HG03097 (cell line): ENCODE measurements around the gene DOC2A.

Experiments
- ATAC-seq: cut with Tn5 transposase; IDR thresholded peaks from one replicate; pipeline ENCODE4 v1.9.1; 2021; ENCODE audit not compliant: unreplicated experiment, low FRiP score

Gene DOC2A

GRCh38 chr16:30005341-30006094 is 5.3 kb downstream of the DOC2A start:
- no peak for ATAC-seq

DNA sequence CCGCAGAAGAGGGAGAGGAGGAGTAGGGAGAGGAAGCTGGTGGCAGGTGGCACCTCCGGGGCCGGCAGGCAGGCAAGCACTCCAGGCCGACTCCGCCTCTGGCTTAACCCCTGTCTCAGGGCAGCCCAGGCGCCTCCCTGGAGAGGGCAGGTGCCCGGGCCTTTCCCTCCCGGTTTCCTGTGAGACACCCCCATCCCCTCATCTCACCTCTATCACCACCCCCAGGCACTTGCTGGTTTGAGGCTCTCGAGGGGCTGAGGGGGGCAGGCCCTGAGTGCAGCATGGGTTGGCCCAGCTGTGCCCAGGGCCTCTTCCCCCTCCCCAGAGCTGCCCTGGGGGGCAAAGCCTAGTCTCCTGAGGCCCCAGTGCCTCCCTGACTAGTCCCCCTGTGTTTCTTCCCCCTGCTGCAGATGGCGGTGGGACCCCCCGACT is 6.0 kb downstream of the DOC2A start:
- ATAC-seq, result no peak

DNA sequence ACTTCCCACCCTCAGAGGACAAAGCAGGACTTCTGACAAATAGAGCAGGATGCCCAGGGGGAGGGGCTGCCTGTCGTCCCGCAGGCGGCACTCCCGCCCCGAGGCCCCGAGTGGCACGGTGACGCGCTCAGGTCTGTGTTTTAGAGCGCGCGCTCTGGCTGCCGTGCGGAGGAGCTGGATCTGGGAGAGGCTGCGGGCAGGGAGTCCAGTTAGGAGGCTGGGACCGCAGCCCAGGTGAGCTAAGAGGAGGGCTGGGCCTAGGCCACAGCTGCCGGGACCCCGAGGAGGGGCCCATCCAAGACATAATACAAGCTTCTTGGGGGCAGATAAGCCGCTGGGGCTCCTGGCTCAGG is 6.4 kb downstream of the DOC2A start:
- no peak for ATAC-seq

DNA sequence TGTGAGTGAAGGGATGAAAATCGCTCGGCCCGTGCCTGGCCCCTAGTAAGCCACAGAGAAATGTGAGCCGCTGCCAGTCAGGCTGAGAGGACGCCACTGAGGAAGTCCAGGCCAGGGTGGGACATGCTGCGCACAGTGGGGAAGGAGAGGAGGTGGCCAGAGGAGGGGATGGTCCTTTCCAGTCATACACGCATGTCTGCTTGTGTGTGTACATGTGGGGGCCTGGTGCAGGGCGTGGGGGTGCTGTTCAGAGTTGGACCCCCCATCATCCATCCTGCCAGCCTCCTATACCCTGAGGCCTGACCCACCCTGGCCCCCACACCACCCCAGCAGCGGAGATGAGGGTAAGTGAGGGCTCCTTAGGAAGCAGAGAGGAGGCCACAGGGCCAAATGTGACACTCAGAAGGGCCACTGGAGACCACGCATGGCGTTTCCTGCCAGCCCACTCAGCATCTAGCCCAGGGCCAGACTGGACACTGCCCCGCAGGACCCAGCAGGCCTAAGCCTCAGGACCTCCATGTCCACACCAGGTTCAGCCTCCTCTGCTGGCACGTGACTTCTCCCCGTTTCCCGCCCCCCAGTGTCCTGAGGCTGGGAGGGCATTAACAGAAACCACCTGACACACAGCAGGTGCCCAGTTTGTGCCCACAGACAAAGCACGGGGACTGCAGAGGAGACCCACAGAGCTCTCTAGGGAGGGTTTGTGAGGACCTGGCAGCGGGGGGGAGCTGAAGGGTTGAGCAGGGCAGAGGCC is 7.0 kb downstream of the DOC2A start:
- ATAC-seq, result no peak

DNA sequence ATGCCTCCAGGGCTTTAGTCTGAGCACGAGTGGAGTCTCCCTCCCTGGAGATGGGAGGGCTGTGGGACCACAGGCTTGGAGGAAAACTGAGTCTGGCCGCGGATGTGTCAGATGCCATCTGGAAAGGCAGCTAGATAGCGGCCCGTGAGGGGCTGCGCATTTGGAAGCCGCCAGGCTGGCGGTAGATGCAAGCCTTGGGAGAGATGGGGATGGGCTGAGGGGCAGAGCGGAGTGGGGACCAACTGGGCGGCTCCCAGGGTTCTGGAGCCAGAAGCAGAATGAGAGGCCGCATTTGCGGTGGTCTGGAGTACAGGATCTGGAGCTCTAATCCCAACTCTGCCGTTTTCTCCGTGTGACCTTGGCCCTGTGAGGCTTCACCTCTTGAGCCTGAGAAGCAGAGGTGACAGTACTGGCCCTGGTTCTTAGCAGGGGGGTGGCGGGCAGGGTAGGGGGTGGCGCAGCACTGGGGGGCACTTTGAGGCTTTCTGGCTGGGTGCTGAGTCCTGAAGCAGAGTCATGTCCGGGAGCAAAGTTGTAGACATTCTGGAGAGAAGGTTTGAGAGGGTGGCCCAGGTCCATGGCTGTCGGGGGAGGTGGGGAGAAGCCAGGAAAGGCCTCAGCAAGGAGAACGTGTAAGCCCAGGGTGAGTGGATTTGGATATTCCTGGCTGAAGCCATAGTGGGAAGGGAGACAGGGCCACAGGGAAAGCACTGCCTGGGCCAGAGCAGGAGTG is 8.0 kb downstream of the DOC2A start:
- ATAC-seq, result no peak

DNA sequence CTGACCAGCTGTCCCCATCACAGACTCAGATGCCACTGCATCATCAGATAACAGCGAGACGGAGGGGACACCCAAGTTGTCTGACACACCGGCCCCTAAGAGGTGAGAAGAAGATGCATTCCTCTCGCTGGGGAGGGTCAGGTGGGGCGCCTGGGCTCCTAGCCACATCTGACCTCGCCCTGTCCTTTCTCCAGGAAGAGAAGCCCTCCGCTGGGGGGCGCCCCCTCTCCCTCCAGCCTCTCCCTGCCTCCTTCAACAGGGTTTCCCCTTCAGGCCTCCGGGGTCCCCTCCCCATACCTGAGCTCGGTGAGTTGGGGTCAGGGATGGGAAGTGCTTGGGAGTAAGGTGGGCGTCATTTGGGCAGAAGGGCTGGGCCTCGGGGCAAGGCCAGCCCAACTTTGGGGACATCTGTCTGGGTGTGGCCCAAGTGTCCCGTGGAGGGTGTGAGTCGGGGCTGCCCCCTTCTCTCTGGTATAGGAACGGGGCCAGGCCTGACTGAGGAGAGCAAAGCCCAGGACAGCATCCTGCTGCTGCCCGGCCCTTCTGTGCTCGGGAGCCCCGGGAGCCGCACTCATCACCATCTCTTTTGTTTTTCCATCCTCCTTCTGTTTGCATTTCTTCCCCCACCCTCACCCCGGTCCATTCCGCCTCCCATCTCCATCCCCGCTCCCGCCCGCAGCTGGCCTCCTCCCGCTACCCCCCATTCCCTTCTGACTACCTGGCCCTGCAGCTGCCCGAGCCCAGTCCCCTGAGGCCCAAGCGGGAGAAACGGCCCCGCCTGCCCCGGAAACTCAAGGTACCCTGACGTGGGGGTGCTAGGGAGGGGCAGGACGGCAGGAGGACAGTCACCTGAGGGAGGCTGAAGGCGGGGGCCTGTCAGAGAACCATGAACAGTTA is 9.8 kb downstream of the DOC2A start:
- ATAC-seq, result no peak

GRCh38 chr16:29999605-30000004 is 11.2 kb downstream of the DOC2A start:
- no peak for ATAC-seq

DNA sequence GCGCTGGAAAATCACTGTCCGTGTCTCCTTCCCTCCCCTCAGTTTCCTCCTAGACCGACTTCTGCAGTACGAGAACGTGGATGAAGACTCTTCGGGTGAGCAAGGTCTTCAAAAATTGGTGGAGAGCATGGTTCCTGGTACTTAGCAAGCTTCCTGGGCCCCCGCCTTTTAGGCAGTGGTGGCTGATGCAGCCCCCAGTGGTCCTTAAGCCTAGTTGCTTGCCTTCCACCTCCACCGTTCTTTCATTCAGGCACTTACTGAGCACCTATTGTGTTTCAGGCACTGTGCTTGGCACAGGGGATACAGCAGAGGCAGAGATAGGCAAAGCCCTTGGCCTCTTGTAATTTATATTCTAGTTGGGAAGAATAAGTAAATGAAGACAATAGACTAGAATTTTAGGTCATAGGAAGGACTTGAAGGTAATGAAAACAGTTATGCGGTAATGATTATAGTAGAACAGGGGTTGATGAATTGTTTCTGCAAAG is 14.0 kb downstream of the DOC2A start:
- ATAC-seq, result no peak

DNA sequence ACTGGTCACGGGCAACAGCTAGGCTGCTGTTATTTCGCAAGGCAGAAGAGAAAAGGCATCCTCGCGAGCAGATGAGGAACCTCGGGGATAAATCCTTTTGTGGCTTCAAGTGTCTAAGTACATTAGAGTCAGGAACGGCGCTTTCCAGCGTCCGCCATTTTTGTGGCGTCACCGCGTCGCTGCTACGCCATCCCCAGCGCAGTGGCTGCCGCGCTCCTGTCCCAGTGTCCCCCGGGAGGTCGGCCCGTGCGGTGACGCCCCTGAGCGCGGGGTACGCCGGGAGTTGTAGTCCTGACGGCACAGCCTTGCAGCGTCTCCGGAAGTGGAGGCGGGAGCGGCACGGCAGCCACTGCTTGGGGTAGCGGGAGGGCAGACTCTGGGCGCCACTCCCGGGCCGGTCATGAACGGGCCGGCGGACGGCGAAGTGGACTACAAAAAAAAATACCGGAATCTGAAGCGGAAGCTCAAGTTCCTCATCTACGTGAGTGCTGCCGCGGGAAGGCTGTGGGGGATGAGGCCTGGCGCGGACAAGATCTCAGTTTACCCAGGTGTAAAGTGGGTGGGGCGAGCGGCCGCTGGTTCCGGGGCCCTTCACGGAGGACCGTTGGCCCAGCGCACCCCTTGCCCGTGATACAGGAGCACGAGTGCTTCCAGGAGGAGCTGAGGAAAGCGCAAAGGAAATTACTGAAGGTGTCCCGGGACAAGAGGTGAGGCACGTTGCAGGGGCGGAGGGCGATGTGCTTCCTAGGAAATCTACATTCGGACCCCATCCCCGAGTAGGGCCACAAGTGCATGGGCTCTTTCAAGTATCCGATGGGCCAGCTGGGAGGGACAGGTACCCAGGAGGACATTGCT is 14.7 kb downstream of the DOC2A start, which contains the start of gene INO80E:
Gene INO80E (plus strand): TSS at position 331 of the 855 bp plus-strand sequence. CDS start 70 bp downstream, at position 401.
- ATAC-seq, result peak; percentile 85

DNA sequence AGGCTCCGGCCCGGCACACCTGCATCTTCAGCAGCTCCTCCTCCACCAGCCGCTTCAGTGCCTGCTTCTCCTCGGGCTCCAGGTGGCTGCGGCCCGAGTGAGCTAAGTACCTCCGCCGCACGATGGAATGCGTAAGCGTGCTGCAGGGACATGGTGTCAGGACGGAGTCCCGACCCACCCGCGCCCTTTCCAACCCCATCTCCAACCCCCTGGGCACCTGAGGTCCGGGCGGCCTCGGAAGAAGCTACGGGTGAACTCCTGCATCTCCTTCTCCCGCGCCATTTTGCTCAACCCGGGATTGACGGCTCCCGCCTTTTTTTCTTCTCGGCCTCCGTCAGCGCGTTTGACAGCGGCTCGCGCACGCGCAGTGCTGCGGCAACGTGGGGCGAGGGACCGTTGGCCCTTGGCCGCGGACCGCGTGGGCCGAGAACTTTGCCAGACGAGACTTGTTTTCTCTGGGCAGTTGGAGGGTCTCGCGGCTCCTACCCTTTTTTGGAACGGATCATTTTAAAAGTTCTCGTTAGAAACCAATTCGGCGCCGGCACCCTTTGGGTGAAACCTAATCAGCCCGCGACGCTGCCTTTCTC is 15.4 kb downstream of the DOC2A start, which contains the start of gene HIRIP3:
Gene HIRIP3 (minus strand): TSS at position 294 of the 587 bp plus-strand sequence. CDS start 12 bp downstream, at position 282.
- ATAC-seq, result no peak

- no peak for ATAC-seq
Observed at GRCh38 chr16:29994600-29995323, 16.1 kb downstream of the DOC2A start.

GRCh38 chr16:29993903-29994599 is 16.8 kb downstream of the DOC2A start:
- ATAC-seq, result no peak

DNA sequence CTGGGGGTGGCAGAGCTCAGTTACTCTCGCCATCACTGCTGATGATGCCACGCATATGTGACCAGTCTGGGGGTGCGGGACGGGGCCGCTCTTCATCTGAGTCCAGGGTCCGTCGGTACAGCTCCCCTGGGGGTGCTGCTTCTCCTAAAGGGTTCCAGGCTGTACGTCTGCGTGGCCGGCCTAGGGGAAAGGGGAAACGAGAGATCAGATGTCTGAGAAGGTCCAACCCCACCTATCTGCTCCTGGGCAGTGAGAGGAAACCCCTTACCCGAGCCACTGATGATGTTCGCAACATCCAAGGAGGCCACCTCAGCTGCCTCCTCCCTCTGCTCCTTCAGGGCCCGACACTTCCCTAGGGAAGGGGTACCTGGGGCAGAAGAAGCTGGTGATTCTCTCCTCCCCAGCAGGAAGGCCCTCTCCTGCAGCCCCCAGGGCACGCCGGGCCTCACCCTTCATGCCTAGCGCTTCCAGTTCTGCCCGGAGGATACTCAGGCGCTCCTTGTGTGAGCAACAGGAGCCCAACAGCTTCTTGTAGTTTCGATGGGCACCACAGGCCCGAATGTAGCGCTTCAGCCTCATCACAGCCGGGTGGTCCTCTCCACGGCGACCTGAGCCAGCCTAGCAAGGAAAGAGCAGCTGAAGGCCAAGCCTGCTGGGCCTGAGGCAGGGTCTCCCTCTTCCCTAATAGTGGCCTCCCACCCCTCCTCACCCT is 17.5 kb downstream of the DOC2A start:
- no peak for ATAC-seq

GRCh38 chr16:29992344-29992967 is 18.4 kb downstream of the DOC2A start:
- ATAC-seq, result no peak

GRCh38 chr16:29991571-29991904 is 19.3 kb downstream of the DOC2A start:
- ATAC-seq, result no peak

DNA sequence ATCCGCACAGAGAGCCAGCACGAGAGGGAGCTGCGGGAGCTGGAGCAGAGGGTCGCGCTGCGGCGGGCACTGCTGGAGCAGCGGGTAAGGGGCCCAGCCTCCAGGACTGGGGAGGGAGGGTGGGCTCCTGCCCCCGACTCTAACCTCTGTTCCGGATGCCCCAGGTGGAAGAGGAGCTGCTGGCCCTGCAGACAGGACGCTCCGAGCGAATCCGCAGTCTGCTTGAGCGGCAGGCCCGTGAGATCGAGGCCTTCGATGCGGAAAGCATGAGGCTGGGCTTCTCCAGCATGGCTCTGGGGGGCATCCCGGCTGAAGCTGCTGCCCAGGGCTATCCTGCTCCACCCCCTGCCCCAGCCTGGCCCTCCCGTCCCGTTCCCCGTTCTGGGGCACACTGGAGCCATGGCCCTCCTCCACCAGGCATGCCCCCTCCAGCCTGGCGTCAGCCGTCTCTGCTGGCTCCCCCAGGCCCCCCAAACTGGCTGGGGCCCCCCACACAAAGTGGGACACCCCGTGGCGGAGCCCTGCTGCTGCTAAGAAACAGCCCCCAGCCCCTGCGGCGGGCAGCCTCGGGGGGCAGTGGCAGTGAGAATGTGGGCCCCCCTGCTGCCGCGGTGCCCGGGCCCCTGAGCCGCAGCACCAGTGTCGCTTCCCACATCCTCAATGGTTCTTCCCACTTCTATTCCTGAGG is 19.8 kb downstream of the DOC2A start:
- ATAC-seq, result no peak
